SU-DHL-6 (cell line): Measurements from ENCODE around the gene ACAP2.

Experiments used
- CTCF ChIP-seq: fragments of 200-600 bp; sonication (generic); IDR thresholded peaks from one replicate; pipeline ENCODE4 v1.5.1; 2017; ENCODE audit warnings: antibody characterized with exemption, mild to moderate bottlenecking, low read length, moderate library complexity; ENCODE audit not compliant: insufficient read depth, poor library complexity, severe bottlenecking
- EZH2phosphoT487 ChIP-seq: fragments of 200-600 bp; sonication (generic), shearing (Covaris generic); conservative IDR thresholded peaks from 2 replicates; pipeline ENCODE4 v1.6.1; 2018; ENCODE audit warnings: mild to moderate bottlenecking, antibody characterized with exemption, low read length, moderate library complexity, mixed read lengths

GRCh38 chr3:195224980-195225580, 217.7 kb downstream of the ACAP2 start:
- no peak for TF ChIP-seq CTCF
- TF ChIP-seq EZH2phosphoT487: no peak
